GM12878 (cell line): Measurements from ENCODE around the gene KLHL18. TPM values are rescaled to one million over a fixed set of nuclear protein-coding genes. Genes with fewer than 3 reads are reported as not detected.

Source experiments
- ATAC-seq: fragments of 200-7000 bp; cut with Tn5 transposase; 3 replicates; pipeline ENCODE4 v1.9.1; 2020; ENCODE audit warnings: mild to moderate bottlenecking, moderate library complexity
- BruUV-seq: library from RNA; stranded (reverse); fragments of 400-500 nt; replicated peaks from 2 replicates; lab custom pipeline; 2021; lab: Mats Ljungman, UMichigan
- CTCF ChIA-PET: fragments of 300-600 bp; sonication (Branson Sonifier 250); formaldehyde crosslinking; extraction: SDS; loops from one replicate; lab custom pipeline; 2021; ENCODE audit warnings: inconsistent platforms; lab: Yijun Ruan, JAX
- POLR2A ChIA-PET: fragments of 350-600 bp; formaldehyde crosslinking; extraction: SDS; loops from one replicate; lab custom pipeline; 2021; ENCODE audit warnings: inconsistent platforms; lab: Charles Lee
- RAD21 ChIA-PET: fragments of 300-600 bp; sonication (Branson Sonifier 250); formaldehyde crosslinking; loops from one replicate; lab custom pipeline; 2023; ENCODE audit warnings: antibody characterized with exemption; ENCODE audit not compliant: unreplicated experiment; lab: Charles Lee
- SMC1A ChIA-PET: fragments of 300-600 bp; sonication (Branson Sonifier 250); formaldehyde crosslinking; loops from one replicate; lab custom pipeline; 2023; ENCODE audit not compliant: unreplicated experiment, uncharacterized antibody; lab: Charles Lee
- DNase-seq: peaks from one replicate; pipeline ENCODE4 v3.0.0-alpha.2; 2011; ENCODE audit warnings: low read depth, low spot score
- FAIRE-seq: peaks from 3 replicates; lab custom pipeline; 2011; peaks lifted over from hg19 to GRCh38; lab: Jason Lieb, UNC
- H2AFZ ChIP-seq: 2 replicates; pipeline ENCODE4 v1.6.0; 2011; ENCODE audit warnings: low read depth, low read length, control low read depth; ENCODE audit not compliant: control insufficient read depth
- H3K27ac ChIP-seq: 2 replicates; pipeline ENCODE4 v1.5.1; 2011; ENCODE audit warnings: control low read depth; ENCODE audit not compliant: control insufficient read depth, insufficient read depth
- H3K27me3 ChIP-seq, 2 experiments: replicated peaks in 1 of 2; 2 replicates each; pipeline versions ENCODE4 v1.6.0 to v1.6.1; 2011; ENCODE audit warnings: low read length in 1 of 2; ENCODE audit not compliant: control insufficient read depth in 2 of 2, insufficient read depth in 2 of 2
- H3K36me3 ChIP-seq, 2 experiments: 2 replicates each; pipeline ENCODE4 v1.5.1; 2011; ENCODE audit warnings: low read length in 1 of 2; ENCODE audit not compliant: control insufficient read depth in 2 of 2, insufficient read depth in 2 of 2
- H3K4me1 ChIP-seq: 2 replicates; pipeline ENCODE4 v1.6.1; 2011; ENCODE audit warnings: mild to moderate bottlenecking, low read length, moderate library complexity, mixed read lengths; ENCODE audit not compliant: control insufficient read depth, insufficient read depth
- H3K4me2 ChIP-seq: 2 replicates; pipeline ENCODE4 v1.6.0; 2011; ENCODE audit warnings: control low read depth; ENCODE audit not compliant: control insufficient read depth, insufficient read depth
- H3K4me3 ChIP-seq: fragments of 200-600 bp; sonication (generic); 2 replicates; pipeline ENCODE4 v1.5.1; 2016
- H3K79me2 ChIP-seq: 2 replicates; pipeline ENCODE4 v1.6.0; 2011; ENCODE audit warnings: low read length; ENCODE audit not compliant: control insufficient read depth, insufficient read depth
- H3K9ac ChIP-seq: 2 replicates; pipeline ENCODE4 v1.8.0; 2011; ENCODE audit warnings: low read length, control low read depth, mixed read lengths; ENCODE audit not compliant: control insufficient read depth, insufficient read depth
- H3K9me3 ChIP-seq: replicated peaks from 3 replicates; pipeline ENCODE4 v1.5.1; 2011; ENCODE audit warnings: mild to moderate bottlenecking, low read length; ENCODE audit not compliant: control insufficient read depth, insufficient read depth
- H4K20me1 ChIP-seq: 2 replicates; pipeline ENCODE4 v1.6.0; 2011; ENCODE audit not compliant: control insufficient read depth, insufficient read depth
- ASH2L ChIP-seq: fragments of 300-600, 200-600 bp; sonication (generic); IDR thresholded peaks from 2 replicates; pipeline ENCODE4 v1.6.1; 2017; ENCODE audit warnings: low read depth, mild to moderate bottlenecking, borderline replicate concordance
- CHD2 ChIP-seq: IDR thresholded peaks from 2 replicates; pipeline ENCODE4 v1.6.1; 2011; ENCODE audit warnings: low read depth, low read length, improper control_type of control experiment, borderline replicate concordance
- E2F4 ChIP-seq: IDR thresholded peaks from 2 replicates; pipeline ENCODE4 v1.6.1; 2012; ENCODE audit warnings: low read depth, low read length, improper control_type of control experiment
- EGR1 ChIP-seq, 2 experiments: IDR thresholded peaks; 1 replicate in 1 of 2; 2 replicates in 1 of 2; pipeline ENCODE4 v1.6.1; 2011 to 2012; ENCODE audit warnings: low read depth in 2 of 2, low read length in 2 of 2, borderline replicate concordance in 1 of 2, mild to moderate bottlenecking in 1 of 2, moderate library complexity in 1 of 2
- IRF3 ChIP-seq: fragments of 450-650 bp; IDR thresholded peaks from 2 replicates; pipeline ENCODE4 v1.6.1; 2014; ENCODE audit warnings: mild to moderate bottlenecking
- MEF2B ChIP-seq: fragments of 450-650 bp; IDR thresholded peaks from 2 replicates; pipeline ENCODE4 v1.6.1; 2018; ENCODE audit warnings: mild to moderate bottlenecking, moderate library complexity; ENCODE audit not compliant: partially characterized antibody, poor library complexity, severe bottlenecking
- RAD51 ChIP-seq: fragments of 450-650 bp; IDR thresholded peaks from 2 replicates; pipeline ENCODE4 v1.6.1; 2016; ENCODE audit warnings: moderate library complexity, mild to moderate bottlenecking, inconsistent platforms
- STAT1 ChIP-seq: fragments of 450-650 bp; conservative IDR thresholded peaks from 2 replicates; pipeline ENCODE4 v1.6.1; 2014; ENCODE audit warnings: antibody characterized with exemption, mild to moderate bottlenecking
- SUZ12 ChIP-seq: fragments of 200-600 bp; sonication (generic); IDR thresholded peaks from one replicate; pipeline ENCODE4 v1.6.1; 2018; ENCODE audit warnings: antibody characterized with exemption, mild to moderate bottlenecking; ENCODE audit not compliant: unreplicated experiment
- YY1 ChIP-seq: IDR thresholded peaks from 2 replicates; pipeline ENCODE4 v1.6.1; 2011; ENCODE audit warnings: low read depth, mild to moderate bottlenecking, low read length
- ZNF384 ChIP-seq: IDR thresholded peaks from 2 replicates; pipeline ENCODE4 v1.6.1; 2012; ENCODE audit warnings: low read depth, mild to moderate bottlenecking, low read length, improper control_type of control experiment, borderline replicate concordance
- WGBS: methylation state at CpG from one replicate; pipeline ENCODE4 v1.1.6; 2016; ENCODE audit warnings: low lambda C conversion rate; ENCODE audit not compliant: insufficient replicate concordance, insufficient coverage; ENCODE audit errors: missing lambda C conversion rate; 5-methylcytosine and 5-hydroxymethylcytosine counted together
- in situ Hi-C: fragments of 300-500 bp; cut with MboI; formaldehyde crosslinking; loops from 9 replicates; pipeline ENCODE4 v1.14.3; 2018; ENCODE audit warnings: mixed read lengths
- intact Hi-C: fragments of 100-400 bp; cut with micrococcal nuclease; formaldehyde crosslinking; loops from one replicate; pipeline ENCODE4 v1.14.2; 2022; ENCODE audit not compliant: unreplicated experiment
- polyA plus RNA-seq, 11 experiments: library from polyadenylated mRNA; depleted of rRNA in 4 of 11; unstranded in 6 of 11; stranded (reverse) in 5 of 11; fragments of >200 nt; fragmentation: Nextera tagmentation in 4 of 11; fragmentation: Illumina TruSeq in 1 of 11; extraction: Ambion mirVana in 4 of 11; extraction: Trizol in 1 of 11; gene quantifications; 1 replicate in 1 of 11; 2 replicates in 10 of 11; pipeline versions ENCODE4 v1.2.1 to v1.2.3, GENCODE V29; 2011 to 2016; ENCODE audit warnings: inconsistent platforms in 2 of 11, missing spikeins in 2 of 11, low read depth in 1 of 11
- total RNA-seq, 4 experiments: library from RNA; depleted of rRNA in 3 of 4; stranded (reverse); fragments of >200 nt in 3 of 4; fragmentation: Illumina TruSeq in 1 of 4; extraction: Trizol in 1 of 4; gene quantifications; 2 replicates each; pipeline versions ENCODE4 v1.2.1 to v1.2.3, GENCODE V29; 2013 to 2021
- TF ChIP-seq, protein P1 (sequence below): IDR thresholded peaks from 2 replicates; pipeline ENCODE4 v1.6.1; 2012; ENCODE audit warnings: low read depth, low read length, improper control_type of control experiment
- TF ChIP-seq, protein P2 (sequence below): IDR thresholded peaks from 2 replicates; pipeline ENCODE4 v1.6.1; 2011; ENCODE audit warnings: borderline replicate concordance, low read depth, mild to moderate bottlenecking, moderate library complexity, low read length; ENCODE audit not compliant: insufficient read depth, poor library complexity, severe bottlenecking

The KLHL18 gene
- total and polyA plus RNA-seq, 10 of the 15 experiments (the other 5 are each of a cell fraction or from before 2014, with no cell fraction given), result 24.0 to 69.8 (median 51.7) TPM

DNA sequence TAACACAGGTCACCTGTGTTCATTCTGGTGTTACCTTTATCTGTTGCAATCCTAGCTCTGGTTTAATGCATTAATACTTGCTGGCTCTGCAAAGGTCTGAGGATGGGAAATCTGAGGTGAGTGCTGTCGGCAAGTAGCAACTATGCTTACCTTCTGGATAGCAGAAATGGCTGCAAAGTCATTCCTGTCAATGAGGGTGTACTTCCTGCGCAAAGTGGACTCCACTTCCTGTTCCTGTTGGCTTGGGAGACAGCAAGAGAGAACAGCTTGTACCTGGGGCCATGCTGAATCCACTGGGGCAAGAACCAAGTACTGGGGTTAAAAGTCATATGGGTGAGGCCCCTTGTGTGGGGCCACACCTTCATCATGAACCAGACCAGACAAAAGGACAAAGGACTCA lies 37.5 kb upstream of the KLHL18 start:
- TF ChIP-seq YY1 (no peak), E2F4 (no peak), ZNF384 (no peak), SUZ12 (no peak), STAT1 (no peak), IRF3 (no peak), MEF2B (no peak), EGR1 (IDR thresholded peaks at IDR 0.05; ENCODE audit: borderline replicate concordance in 1 of 2, low read depth in 2 of 2, low read length in 2 of 2) (no peak), ASH2L (no peak), RAD51 (no peak), CHD2 (no peak)
- TF ChIP-seq, protein P1, sequence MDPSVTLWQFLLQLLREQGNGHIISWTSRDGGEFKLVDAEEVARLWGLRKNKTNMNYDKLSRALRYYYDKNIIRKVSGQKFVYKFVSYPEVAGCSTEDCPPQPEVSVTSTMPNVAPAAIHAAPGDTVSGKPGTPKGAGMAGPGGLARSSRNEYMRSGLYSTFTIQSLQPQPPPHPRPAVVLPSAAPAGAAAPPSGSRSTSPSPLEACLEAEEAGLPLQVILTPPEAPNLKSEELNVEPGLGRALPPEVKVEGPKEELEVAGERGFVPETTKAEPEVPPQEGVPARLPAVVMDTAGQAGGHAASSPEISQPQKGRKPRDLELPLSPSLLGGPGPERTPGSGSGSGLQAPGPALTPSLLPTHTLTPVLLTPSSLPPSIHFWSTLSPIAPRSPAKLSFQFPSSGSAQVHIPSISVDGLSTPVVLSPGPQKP, result no peak
- TF ChIP-seq, protein P2, sequence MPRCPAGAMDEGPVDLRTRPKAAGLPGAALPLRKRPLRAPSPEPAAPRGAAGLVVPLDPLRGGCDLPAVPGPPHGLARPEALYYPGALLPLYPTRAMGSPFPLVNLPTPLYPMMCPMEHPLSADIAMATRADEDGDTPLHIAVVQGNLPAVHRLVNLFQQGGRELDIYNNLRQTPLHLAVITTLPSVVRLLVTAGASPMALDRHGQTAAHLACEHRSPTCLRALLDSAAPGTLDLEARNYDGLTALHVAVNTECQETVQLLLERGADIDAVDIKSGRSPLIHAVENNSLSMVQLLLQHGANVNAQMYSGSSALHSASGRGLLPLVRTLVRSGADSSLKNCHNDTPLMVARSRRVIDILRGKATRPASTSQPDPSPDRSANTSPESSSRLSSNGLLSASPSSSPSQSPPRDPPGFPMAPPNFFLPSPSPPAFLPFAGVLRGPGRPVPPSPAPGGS, result no peak

More for the DNA sequence above, 37.5 kb upstream of the KLHL18 start:
- FAIRE-seq (no peak), ATAC-seq (no peak), DNase-seq (no peak)
- no peak overlapping the region for H3K4me2 ChIP-seq
- ChIA-PET SMC1A (interaction anchor here (0.5 to 0.9 kb wide), 2 partner anchors 125 to 128 kb away, joined by 3 read pairs; no protein-coding TSS in a partner anchor), CTCF (interaction anchor here (0.6 to 1.7 kb wide), 3 partner anchors 79 to 375 kb away, joined by 3 to 5 read pairs (median 4); partner anchors contain the start of gene SETD2), POLR2A (no interaction called here), RAD21 (no interaction called here)
- no TSS peak for BruUV-seq
- in situ Hi-C loops, result no loop called here
- no peak overlapping the region for H3K9ac ChIP-seq
- no peak overlapping the region for H3K27ac ChIP-seq
- no peaks in the 10 kb centered on the region for H3K4me1 ChIP-seq
- intact Hi-C loops, result no loop called here
- no peaks in the 10 kb centered on the region for H3K9me3 ChIP-seq
- H4K20me1 ChIP-seq, result no peaks in the 10 kb centered on the region
- H3K4me3 ChIP-seq, result no peak overlapping the region
- H3K79me2 ChIP-seq, result no peaks in the 10 kb centered on the region
- no peaks in the 10 kb centered on the region for H3K36me3 ChIP-seq
- no peak overlapping the region for H2AFZ ChIP-seq
- H3K27me3 ChIP-seq, result no peaks in the 10 kb centered on the region
- WGBS, result 94% methylated on average over 2 of the region's 2 CpGs
